ENCODE data around the gene CMKLR1. TPM values are rescaled to one million over a fixed set of nuclear protein-coding genes. Genes with fewer than 3 reads are reported as not detected.

The CMKLR1 gene
- total RNA-seq, 1 experiment from 2014 or later: 0.24 TPM

GRCh38 chr12:108309674-108310312 is 29.3 kb downstream of the CMKLR1 start:
- no peak for DNase-seq (ENCODE audit: low spot score)
- no peaks in the 10 kb centered on the region for H3K36me3 ChIP-seq (ENCODE audit: insufficient read depth, low read length, poor library complexity, severe bottlenecking)
- H3K27me3 ChIP-seq (replicated peaks; ENCODE audit: insufficient read depth, low read depth, low read length, poor library complexity): peaks cover 5% of the 10 kb centered on the region
- TF ChIP-seq EZH2 (IDR thresholded peaks at IDR 0.05; ENCODE audit: borderline replicate concordance, low read depth, low read length, poor library complexity, severe bottlenecking) (no peak), CTCF (conservative IDR thresholded peaks at IDR 0.05; ENCODE audit: low read depth, low read length) (no peak)
- intact Hi-C loops (cut with micrococcal nuclease; ENCODE audit: unreplicated experiment): no loop called here
- BruUV-seq (replicated peaks): no TSS peak
- POLR2A ChIA-PET (ENCODE audit: low non-redundant PET): no interaction called here
- no peak overlapping the region for H3K4me3 ChIP-seq (ENCODE audit: low read depth, low read length, poor library complexity, severe bottlenecking)
- no peaks in the 10 kb centered on the region for H3K9me3 ChIP-seq (ENCODE audit: low read depth, low read length, poor library complexity, severe bottlenecking)
- no peaks in the 10 kb centered on the region for H3K4me1 ChIP-seq (ENCODE audit: insufficient read depth, low read length, poor library complexity, severe bottlenecking)
- H3K27ac ChIP-seq (ENCODE audit: low read depth, low read length, poor library complexity, severe bottlenecking): no peak overlapping the region
- CTCF ChIA-PET: no interaction called here

GRCh38 chr12:108308395-108309085 is 30.6 kb downstream of the CMKLR1 start:
- H3K27ac ChIP-seq (ENCODE audit: low read depth, low read length, poor library complexity, severe bottlenecking): no peak overlapping the region
- no TSS peak for BruUV-seq (replicated peaks)
- intact Hi-C loops (cut with micrococcal nuclease; ENCODE audit: unreplicated experiment): no loop called here
- ChIA-PET POLR2A (ENCODE audit: low non-redundant PET) (no interaction called here), CTCF (no interaction called here)
- H3K36me3 ChIP-seq (ENCODE audit: insufficient read depth, low read length, poor library complexity, severe bottlenecking): no peaks in the 10 kb centered on the region
- no peaks in the 10 kb centered on the region for H3K9me3 ChIP-seq (ENCODE audit: low read depth, low read length, poor library complexity, severe bottlenecking)
- H3K27me3 ChIP-seq (replicated peaks; ENCODE audit: insufficient read depth, low read depth, low read length, poor library complexity): peaks cover 5% of the 10 kb centered on the region
- TF ChIP-seq EZH2 (IDR thresholded peaks at IDR 0.05; ENCODE audit: borderline replicate concordance, low read depth, low read length, poor library complexity, severe bottlenecking): no peak
- no peak for TF ChIP-seq CTCF (conservative IDR thresholded peaks at IDR 0.05; ENCODE audit: low read depth, low read length)
- DNase-seq (ENCODE audit: low spot score): no peak
- H3K4me3 ChIP-seq (ENCODE audit: low read depth, low read length, poor library complexity, severe bottlenecking): no peak overlapping the region
- H3K4me1 ChIP-seq (ENCODE audit: insufficient read depth, low read length, poor library complexity, severe bottlenecking): no peaks in the 10 kb centered on the region

GRCh38 chr12:108307006-108307405 is 32.1 kb downstream of the CMKLR1 start:
- Histone ChIP-seq H3K27me3 (replicated peaks; ENCODE audit: insufficient read depth, low read depth, low read length, poor library complexity) (peaks cover 5% of the 10 kb centered on the region), H3K36me3 (ENCODE audit: insufficient read depth, low read length, poor library complexity, severe bottlenecking) (no peaks in the 10 kb centered on the region), H3K4me3 (ENCODE audit: low read depth, low read length, poor library complexity, severe bottlenecking) (no peak overlapping the region), H3K4me1 (ENCODE audit: insufficient read depth, low read length, poor library complexity, severe bottlenecking) (no peaks in the 10 kb centered on the region), H3K9me3 (ENCODE audit: low read depth, low read length, poor library complexity, severe bottlenecking) (no peaks in the 10 kb centered on the region), H3K27ac (ENCODE audit: low read depth, low read length, poor library complexity, severe bottlenecking) (no peak overlapping the region)
- intact Hi-C loops (cut with micrococcal nuclease; ENCODE audit: unreplicated experiment): no loop called here
- no TSS peak for BruUV-seq (replicated peaks)
- no peak for DNase-seq (ENCODE audit: low spot score)
- ChIA-PET POLR2A (ENCODE audit: low non-redundant PET) (no interaction called here), CTCF (no interaction called here)
- TF ChIP-seq EZH2 (IDR thresholded peaks at IDR 0.05; ENCODE audit: borderline replicate concordance, low read depth, low read length, poor library complexity, severe bottlenecking) (no peak), CTCF (conservative IDR thresholded peaks at IDR 0.05; ENCODE audit: low read depth, low read length) (no peak)

Data from A673 (cell line).